ENCODE data around the gene GDA. TPM values are rescaled to one million over a fixed set of nuclear protein-coding genes. Genes with fewer than 3 reads are reported as not detected.

The GDA gene
- total RNA-seq, 1 donor from 2014 or later: not detected

DNA sequence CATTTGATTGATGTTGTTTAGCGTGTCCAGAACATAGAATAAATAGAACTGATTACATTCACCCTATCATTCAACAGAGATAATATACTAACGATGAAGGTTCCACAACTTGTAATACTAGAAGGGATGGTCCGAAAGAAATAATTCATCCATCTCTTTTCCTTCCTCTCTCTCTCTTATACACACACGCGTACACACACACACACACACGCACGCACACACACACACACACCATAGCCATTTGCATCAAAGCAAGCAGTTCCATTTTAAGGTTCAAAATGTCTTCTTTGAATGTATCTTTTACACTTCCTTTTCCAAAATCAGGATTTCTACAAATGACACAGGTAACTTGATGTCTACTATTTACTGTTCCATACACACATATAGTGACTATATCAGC, 887 bp downstream of the GDA start:
- no peaks in the 10 kb centered on the region for H3K36me3 ChIP-seq
- intact Hi-C loops (cut with DNase I): no loop called here
- no peak overlapping the region for H3K4me3 ChIP-seq
- no peak for DNase-seq (ENCODE audit: low spot score in 2 of 2)
- TF ChIP-seq, protein P1, sequence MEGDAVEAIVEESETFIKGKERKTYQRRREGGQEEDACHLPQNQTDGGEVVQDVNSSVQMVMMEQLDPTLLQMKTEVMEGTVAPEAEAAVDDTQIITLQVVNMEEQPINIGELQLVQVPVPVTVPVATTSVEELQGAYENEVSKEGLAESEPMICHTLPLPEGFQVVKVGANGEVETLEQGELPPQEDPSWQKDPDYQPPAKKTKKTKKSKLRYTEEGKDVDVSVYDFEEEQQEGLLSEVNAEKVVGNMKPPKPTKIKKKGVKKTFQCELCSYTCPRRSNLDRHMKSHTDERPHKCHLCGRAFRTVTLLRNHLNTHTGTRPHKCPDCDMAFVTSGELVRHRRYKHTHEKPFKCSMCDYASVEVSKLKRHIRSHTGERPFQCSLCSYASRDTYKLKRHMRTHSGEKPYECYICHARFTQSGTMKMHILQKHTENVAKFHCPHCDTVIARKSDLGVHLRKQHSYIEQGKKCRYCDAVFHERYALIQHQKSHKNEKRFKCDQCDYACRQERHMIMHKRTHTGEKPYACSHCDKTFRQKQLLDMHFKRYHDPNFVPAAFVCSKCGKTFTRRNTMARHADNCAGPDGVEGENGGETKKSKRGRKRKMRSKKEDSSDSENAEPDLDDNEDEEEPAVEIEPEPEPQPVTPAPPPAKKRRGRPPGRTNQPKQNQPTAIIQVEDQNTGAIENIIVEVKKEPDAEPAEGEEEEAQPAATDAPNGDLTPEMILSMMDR (IDR thresholded peaks at IDR 0.05): no peak
- H3K9me3 ChIP-seq: no peaks in the 10 kb centered on the region
- H3K27me3 ChIP-seq: no peaks in the 10 kb centered on the region
- no peak overlapping the region for H3K27ac ChIP-seq
- H3K4me1 ChIP-seq: no peaks in the 10 kb centered on the region

- Histone ChIP-seq H3K27ac (no peak overlapping the region), H3K27me3 (no peaks in the 10 kb centered on the region), H3K9me3 (no peaks in the 10 kb centered on the region), H3K4me1 (no peaks in the 10 kb centered on the region), H3K36me3 (no peaks in the 10 kb centered on the region), H3K4me3 (no peak overlapping the region)
- intact Hi-C loops (cut with DNase I): no loop called here
- DNase-seq (ENCODE audit: low spot score in 2 of 2): no peak
- TF ChIP-seq, protein P1 (IDR thresholded peaks at IDR 0.05): no peak
Observed at GRCh38 chr9:72150661-72151060, 1.4 kb downstream of the GDA start.

GRCh38 chr9:72151104-72151503, 1.9 kb downstream of the GDA start:
- Histone ChIP-seq H3K27ac (no peak overlapping the region), H3K4me1 (no peaks in the 10 kb centered on the region), H3K9me3 (no peaks in the 10 kb centered on the region), H3K4me3 (no peak overlapping the region), H3K27me3 (no peaks in the 10 kb centered on the region), H3K36me3 (no peaks in the 10 kb centered on the region)
- TF ChIP-seq, protein P1 (IDR thresholded peaks at IDR 0.05): no peak
- intact Hi-C loops (cut with DNase I): no loop called here
- no peak for DNase-seq (ENCODE audit: low spot score in 2 of 2)

DNA sequence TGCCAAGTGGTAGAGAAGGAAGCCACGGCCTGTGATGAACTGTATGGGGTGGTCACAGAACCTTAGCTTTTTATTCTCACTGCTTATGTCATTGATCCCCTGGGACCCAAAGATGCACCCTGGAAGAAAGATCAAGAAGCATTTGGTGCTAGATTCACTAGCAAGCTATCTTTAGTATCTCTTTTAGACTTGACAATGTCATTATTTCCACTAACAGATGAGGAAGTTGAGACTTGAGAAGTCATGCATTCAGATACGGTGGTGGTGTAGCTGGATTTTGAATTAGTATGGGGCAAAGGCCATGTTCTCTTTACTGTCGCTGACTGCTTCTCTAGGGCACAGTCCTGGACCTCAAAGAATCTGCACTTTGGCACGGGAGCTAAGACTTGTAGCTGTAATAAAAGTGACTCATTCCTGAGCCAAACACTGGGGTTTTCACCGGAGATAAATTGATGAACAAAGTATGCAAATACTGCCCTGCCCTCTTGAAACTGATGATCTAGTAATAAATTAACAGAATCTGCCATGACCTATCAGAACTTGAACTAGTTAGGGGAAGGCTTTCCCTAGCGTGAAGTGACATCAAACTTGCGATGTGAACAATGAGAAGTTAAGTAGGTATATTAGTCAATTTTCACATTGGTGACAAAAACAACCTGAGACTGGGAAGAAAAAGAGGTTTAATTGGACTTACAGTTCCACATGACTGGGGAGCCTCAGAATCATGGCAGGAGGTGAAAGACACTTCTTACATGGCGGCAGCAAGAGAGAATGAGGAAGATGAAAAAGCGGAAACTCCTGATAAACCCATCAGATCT, 5.4 kb downstream of the GDA start:
- no peak for DNase-seq (ENCODE audit: low spot score in 2 of 2)
- H3K36me3 ChIP-seq: no peaks in the 10 kb centered on the region
- H3K27me3 ChIP-seq: no peaks in the 10 kb centered on the region
- intact Hi-C loops (cut with DNase I): no loop called here
- H3K27ac ChIP-seq: no peak overlapping the region
- H3K4me3 ChIP-seq: no peak overlapping the region
- TF ChIP-seq, protein P1 (IDR thresholded peaks at IDR 0.05): no peak
- H3K9me3 ChIP-seq: no peaks in the 10 kb centered on the region
- H3K4me1 ChIP-seq: no peaks in the 10 kb centered on the region

- Histone ChIP-seq H3K4me3 (no peak overlapping the region), H3K9me3 (no peaks in the 10 kb centered on the region), H3K27me3 (no peaks in the 10 kb centered on the region), H3K36me3 (no peaks in the 10 kb centered on the region), H3K27ac (no peak overlapping the region), H3K4me1 (no peaks in the 10 kb centered on the region)
- no peak for DNase-seq (ENCODE audit: low spot score in 2 of 2)
- TF ChIP-seq, protein P1 (IDR thresholded peaks at IDR 0.05): no peak
- intact Hi-C loops (cut with DNase I): no loop called here
Observed at GRCh38 chr9:72155301-72155700, 6.1 kb downstream of the GDA start.
